RWPE1 (cell line): ENCODE results near the gene CRYBG2.

Experiments used
- CTCF ChIA-PET: fragments of 350-600 bp; sonication (Branson Sonifier 250); formaldehyde crosslinking; extraction: SDS; loops from one replicate; lab custom pipeline; 2021; lab: Yijun Ruan, JAX
- POLR2A ChIA-PET: fragments of 400-600 bp; formaldehyde crosslinking; extraction: SDS; loops from one replicate; lab custom pipeline; 2020; ENCODE audit warnings: antibody characterized with exemption; ENCODE audit not compliant: low non-redundant PET; lab: Yijun Ruan, JAX
- DNase-seq: peaks from one replicate; pipeline ENCODE4 v3.0.0; 2012; ENCODE audit warnings: low spot score
- H3K27ac ChIP-seq: fragments of 450-650 bp; 2 replicates; pipeline ENCODE4 v1.5.1; 2017
- TF ChIP-seq, protein P1 (sequence below): fragments of 450-650 bp; conservative IDR thresholded peaks from 2 replicates; pipeline ENCODE4 v1.5.1; 2017; ENCODE audit warnings: low read depth, mild to moderate bottlenecking

CRYBG2 gene, protein sequence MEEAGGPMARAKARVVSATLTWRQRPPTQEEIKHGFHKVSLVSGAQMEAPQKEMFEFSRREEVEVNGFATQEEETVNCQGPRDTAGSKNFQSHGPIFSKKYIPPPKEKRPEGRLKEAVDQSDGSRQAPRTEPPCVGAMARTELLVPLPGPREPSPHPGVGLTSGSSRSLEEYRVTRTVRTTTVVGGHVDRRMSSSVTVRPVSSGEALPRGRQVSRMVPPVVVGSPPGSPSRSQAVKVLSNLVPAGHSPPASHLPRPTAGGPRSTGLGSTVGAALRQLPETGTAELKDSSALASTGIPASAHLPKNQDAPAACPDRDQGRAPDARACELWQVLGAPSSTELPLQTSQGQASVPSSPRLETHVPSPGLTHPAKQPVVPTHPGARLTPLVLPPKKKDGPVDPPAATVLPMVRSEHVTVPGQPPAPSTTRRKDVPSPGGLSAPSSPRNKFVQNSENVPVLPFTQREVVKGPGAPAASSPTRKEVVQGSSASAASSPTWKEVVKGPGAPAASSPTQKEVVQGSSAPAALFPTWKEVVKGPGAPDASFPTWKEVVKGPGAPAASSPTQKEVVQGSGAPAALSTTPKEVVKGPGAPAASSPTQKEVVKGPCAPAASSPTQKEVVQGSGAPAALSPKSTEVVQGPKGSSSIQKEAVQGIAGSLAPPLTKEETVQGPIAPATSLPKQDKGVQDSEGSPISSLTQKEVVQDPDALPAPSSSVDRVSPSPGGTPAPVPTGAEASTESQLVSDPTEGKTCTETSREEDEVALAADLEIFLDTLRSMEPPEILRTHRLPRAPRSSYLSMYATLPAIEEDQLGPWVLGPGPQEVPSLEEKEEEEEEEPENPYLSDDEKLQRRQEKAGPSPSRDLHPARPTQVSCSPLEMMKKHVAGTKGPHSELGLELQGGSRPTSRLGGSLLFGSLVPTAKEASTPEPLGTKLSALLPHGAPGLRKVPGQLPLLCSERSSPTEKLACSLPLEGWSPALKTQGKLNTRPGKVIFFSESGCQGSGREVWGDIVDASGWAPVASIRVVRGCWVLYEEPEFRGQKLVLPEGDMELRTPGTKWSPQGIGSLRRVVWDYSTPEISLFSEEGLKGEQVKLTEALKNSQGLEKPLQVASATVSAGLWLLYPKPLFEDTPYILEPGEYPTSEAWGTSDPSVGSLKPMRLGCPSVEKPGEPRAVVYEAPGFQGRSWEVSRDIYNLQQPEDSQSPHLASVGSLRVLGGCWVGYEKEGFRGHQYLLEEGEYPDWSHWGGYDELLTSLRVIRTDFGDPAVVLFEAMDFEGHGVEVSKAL (N-terminal part only)

GRCh38 chr1:26353976-26354820 is at the start of gene CRYBG2:
CRYBG2 (minus strand) TSS chr1:26354130; CDS start chr1:26346657, 7,473 bp downstream.
- TF ChIP-seq, protein P1, sequence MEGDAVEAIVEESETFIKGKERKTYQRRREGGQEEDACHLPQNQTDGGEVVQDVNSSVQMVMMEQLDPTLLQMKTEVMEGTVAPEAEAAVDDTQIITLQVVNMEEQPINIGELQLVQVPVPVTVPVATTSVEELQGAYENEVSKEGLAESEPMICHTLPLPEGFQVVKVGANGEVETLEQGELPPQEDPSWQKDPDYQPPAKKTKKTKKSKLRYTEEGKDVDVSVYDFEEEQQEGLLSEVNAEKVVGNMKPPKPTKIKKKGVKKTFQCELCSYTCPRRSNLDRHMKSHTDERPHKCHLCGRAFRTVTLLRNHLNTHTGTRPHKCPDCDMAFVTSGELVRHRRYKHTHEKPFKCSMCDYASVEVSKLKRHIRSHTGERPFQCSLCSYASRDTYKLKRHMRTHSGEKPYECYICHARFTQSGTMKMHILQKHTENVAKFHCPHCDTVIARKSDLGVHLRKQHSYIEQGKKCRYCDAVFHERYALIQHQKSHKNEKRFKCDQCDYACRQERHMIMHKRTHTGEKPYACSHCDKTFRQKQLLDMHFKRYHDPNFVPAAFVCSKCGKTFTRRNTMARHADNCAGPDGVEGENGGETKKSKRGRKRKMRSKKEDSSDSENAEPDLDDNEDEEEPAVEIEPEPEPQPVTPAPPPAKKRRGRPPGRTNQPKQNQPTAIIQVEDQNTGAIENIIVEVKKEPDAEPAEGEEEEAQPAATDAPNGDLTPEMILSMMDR: no peak
- no peak within 1 kb of the TSS; the same call in 1 of the 2 replicates for H3K27ac ChIP-seq
- CTCF ChIA-PET: interaction anchor here (0.6 to 1.2 kb wide), 5 partner anchors 11 to 82 kb away, joined by 4 to 6 read pairs (median 4); no protein-coding TSS in a partner anchor
- peak; percentile 86 for DNase-seq
- POLR2A ChIA-PET: no interaction called here

GRCh38 chr1:26403656-26404055 is 49.7 kb upstream of the CRYBG2 start:
- H3K27ac ChIP-seq: no peak overlapping the region
- ChIA-PET CTCF (interaction anchor here (0.8 kb wide), 1 partner anchor 40 kb away, joined by 4 read pairs; no protein-coding TSS in a partner anchor), POLR2A (no interaction called here)
- TF ChIP-seq, protein P1: no peak
- DNase-seq: no peak

- ChIA-PET POLR2A (no interaction called here), CTCF (interaction anchor here (0.7 kb wide), 2 partner anchors 10 to 32 kb away, joined by 3 to 5 read pairs; no protein-coding TSS in a partner anchor)
- TF ChIP-seq, protein P1: no peak
- no peak overlapping the region for H3K27ac ChIP-seq
- peak; percentile 42 for DNase-seq
Observed at GRCh38 chr1:26401891-26402290, 48.0 kb upstream of the CRYBG2 start.

- ChIA-PET POLR2A (no interaction called here), CTCF (interaction anchor here (0.9 kb wide), 1 partner anchor 18 kb away, joined by 5 read pairs; no protein-coding TSS in a partner anchor)
- TF ChIP-seq, protein P1: no peak
- DNase-seq: no peak
- H3K27ac ChIP-seq: no peak overlapping the region
Observed at GRCh38 chr1:26399034-26399433, 45.1 kb upstream of the CRYBG2 start.

DNA sequence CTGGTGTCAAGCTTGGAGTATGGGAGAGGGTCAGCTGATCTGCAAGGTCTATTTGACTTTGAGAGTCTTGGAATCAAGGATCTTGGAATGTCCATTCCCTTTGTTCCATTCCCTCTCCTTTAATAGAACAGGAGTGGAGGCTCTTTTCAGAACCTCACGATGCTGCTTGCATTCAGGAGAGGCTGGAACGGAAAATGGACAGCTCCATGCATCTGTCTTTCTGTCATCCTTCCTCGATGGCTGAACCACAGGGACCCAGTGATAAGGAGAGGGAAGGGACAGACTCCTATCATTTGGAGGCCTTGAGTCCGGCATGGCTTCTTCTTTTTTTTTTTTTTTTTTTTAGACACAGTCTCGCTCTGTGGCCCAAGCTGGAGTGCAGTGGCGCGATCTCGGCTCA is 41.8 kb upstream of the CRYBG2 start:
- ChIA-PET POLR2A (interaction anchor here (0.6 kb wide), 1 partner anchor 64 kb away, joined by 9 read pairs; no protein-coding TSS in a partner anchor), CTCF (interaction anchor here (0.6 to 0.7 kb wide), 3 partner anchors 9 to 120 kb away, joined by 3 read pairs; no protein-coding TSS in a partner anchor)
- no peak for DNase-seq
- TF ChIP-seq, protein P1: no peak
- no peak overlapping the region for H3K27ac ChIP-seq
